Measurements from ENCODE around the gene DGKG. TPM values are rescaled to one million over a fixed set of nuclear protein-coding genes. Genes with fewer than 3 reads are reported as not detected.

DGKG gene
- polyA plus RNA-seq, 2 of the 4 experiments (the other 2 are of a cell fraction), result 11.5 to 13.3 TPM

- no peak overlapping the region for H3K4me2 ChIP-seq
- FAIRE-seq, result no peak
- no peak overlapping the region for H3K27ac ChIP-seq
- ATAC-seq, result no peak
- no peak for TF ChIP-seq HOXA7 (CRISPR knock-in tag; IDR thresholded peaks at IDR 0.05)
- POLR2A ChIA-PET, result no interaction called here
- no peaks in the 10 kb centered on the region for H3K4me1 ChIP-seq
- no peak overlapping the region for H3K4me3 ChIP-seq
- 23% methylated on average over 4 of the region's 4 CpGs for WGBS (ENCODE audit: missing lambda C conversion rate)
- CTCF ChIA-PET, result interaction anchor here (1.5 kb wide), 1 partner anchor 220 kb away, joined by 4 read pairs; no protein-coding TSS in a partner anchor
- DNase-seq (ENCODE audit: low read depth in 1 of 2, low spot score in 1 of 2), result no peak
- no peaks in the 10 kb centered on the region for H3K9me3 ChIP-seq
Observed at GRCh38 chr3:186320862-186321568, 41.0 kb downstream of the DGKG start.

GRCh38 chr3:186319945-186320344 is 42.1 kb downstream of the DGKG start:
- Histone ChIP-seq H3K4me2 (no peak overlapping the region), H3K9me3 (no peaks in the 10 kb centered on the region), H3K4me1 (no peaks in the 10 kb centered on the region), H3K4me3 (no peak overlapping the region), H3K27ac (no peak overlapping the region)
- no peak for DNase-seq (ENCODE audit: low read depth in 1 of 2, low spot score in 1 of 2)
- WGBS (ENCODE audit: missing lambda C conversion rate), result 44% methylated on average over 7 of the region's 7 CpGs
- no peak for FAIRE-seq
- CTCF ChIA-PET, result no interaction called here
- no peak for ATAC-seq
- POLR2A ChIA-PET, result no interaction called here
- TF ChIP-seq HMGXB4 (CRISPR knock-in tag; IDR thresholded peaks at IDR 0.05; ENCODE audit: borderline replicate concordance) (no peak), ZC3H11A (IDR thresholded peaks at IDR 0.05) (no peak), EP300 (IDR thresholded peaks at IDR 0.05) (no peak), POLR2AphosphoS2 (conservative IDR thresholded peaks at IDR 0.05; ENCODE audit: low read length) (no peak), REST (IDR thresholded peaks at IDR 0.05) (no peak), RNF2 (IDR thresholded peaks at IDR 0.05; ENCODE audit: borderline replicate concordance, low read depth) (no peak), KDM5A (IDR thresholded peaks at IDR 0.05) (no peak), RAD21 (conservative IDR thresholded peaks at IDR 0.05 in 1 of 2, IDR thresholded peaks at IDR 0.05 in 1 of 2) (no peak), ZSCAN20 (CRISPR knock-in tag; IDR thresholded peaks at IDR 0.05) (no peak), POLR2A (IDR thresholded peaks at IDR 0.05; ENCODE audit: low read length) (no peak), ESRRA (IDR thresholded peaks at IDR 0.05; ENCODE audit: borderline replicate concordance, low read length) (no peak), NPAS2 (CRISPR knock-in tag; IDR thresholded peaks at IDR 0.05; ENCODE audit: borderline replicate concordance) (no peak)
- TF ChIP-seq, protein P1, sequence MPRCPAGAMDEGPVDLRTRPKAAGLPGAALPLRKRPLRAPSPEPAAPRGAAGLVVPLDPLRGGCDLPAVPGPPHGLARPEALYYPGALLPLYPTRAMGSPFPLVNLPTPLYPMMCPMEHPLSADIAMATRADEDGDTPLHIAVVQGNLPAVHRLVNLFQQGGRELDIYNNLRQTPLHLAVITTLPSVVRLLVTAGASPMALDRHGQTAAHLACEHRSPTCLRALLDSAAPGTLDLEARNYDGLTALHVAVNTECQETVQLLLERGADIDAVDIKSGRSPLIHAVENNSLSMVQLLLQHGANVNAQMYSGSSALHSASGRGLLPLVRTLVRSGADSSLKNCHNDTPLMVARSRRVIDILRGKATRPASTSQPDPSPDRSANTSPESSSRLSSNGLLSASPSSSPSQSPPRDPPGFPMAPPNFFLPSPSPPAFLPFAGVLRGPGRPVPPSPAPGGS (IDR thresholded peaks at IDR 0.05), result no peak

DNA sequence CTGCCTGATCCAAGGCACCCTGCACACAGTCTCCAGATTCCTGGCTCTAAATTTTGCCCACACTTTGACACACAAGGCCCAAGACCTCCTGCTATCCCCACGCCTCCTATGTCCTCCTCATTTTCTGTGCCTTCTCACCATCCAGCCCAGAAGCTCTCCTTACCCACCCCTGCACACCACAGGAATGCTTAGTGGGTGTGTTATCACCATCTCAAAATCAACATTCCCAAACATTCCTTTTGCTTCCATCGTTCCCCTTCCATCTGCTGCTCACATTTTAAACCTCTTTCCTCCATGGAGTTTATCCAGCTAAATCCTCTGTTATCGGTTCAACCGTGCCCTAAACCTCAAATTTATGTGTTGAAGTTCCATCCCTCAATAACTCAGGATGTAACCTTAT is 43.9 kb downstream of the DGKG start:
- POLR2A ChIA-PET, result no interaction called here
- WGBS (ENCODE audit: missing lambda C conversion rate), result 41% methylated on average over 4 of the region's 4 CpGs
- H3K4me2 ChIP-seq, result no peak overlapping the region
- CTCF ChIA-PET, result interaction anchor here (1.3 kb wide), 1 partner anchor 130 kb away, joined by 3 read pairs; no protein-coding TSS in a partner anchor
- H3K9me3 ChIP-seq, result no peaks in the 10 kb centered on the region
- ATAC-seq (no peak), DNase-seq (ENCODE audit: low read depth in 1 of 2, low spot score in 1 of 2) (no peak), FAIRE-seq (no peak)
- H3K4me3 ChIP-seq, result no peak overlapping the region
- H3K4me1 ChIP-seq, result no peaks in the 10 kb centered on the region
- H3K27ac ChIP-seq, result no peak overlapping the region
- TF ChIP-seq CHD2 (IDR thresholded peaks at IDR 0.05; ENCODE audit: low read length, partially characterized antibody) (no peak), HOXB13 (CRISPR knock-in tag; IDR thresholded peaks at IDR 0.05; ENCODE audit: low read depth) (no peak), HMGXB4 (CRISPR knock-in tag; IDR thresholded peaks at IDR 0.05; ENCODE audit: borderline replicate concordance) (no peak), CBX2 (IDR thresholded peaks at IDR 0.05; ENCODE audit: borderline replicate concordance, low read depth) (no peak), PBX3 (IDR thresholded peaks at IDR 0.05) (no peak), CTCF (IDR thresholded peaks at IDR 0.05) (no peak)

Data from A549 (cell line).